ENCODE results near the gene ENOSF1.

ENOSF1 gene

DNA sequence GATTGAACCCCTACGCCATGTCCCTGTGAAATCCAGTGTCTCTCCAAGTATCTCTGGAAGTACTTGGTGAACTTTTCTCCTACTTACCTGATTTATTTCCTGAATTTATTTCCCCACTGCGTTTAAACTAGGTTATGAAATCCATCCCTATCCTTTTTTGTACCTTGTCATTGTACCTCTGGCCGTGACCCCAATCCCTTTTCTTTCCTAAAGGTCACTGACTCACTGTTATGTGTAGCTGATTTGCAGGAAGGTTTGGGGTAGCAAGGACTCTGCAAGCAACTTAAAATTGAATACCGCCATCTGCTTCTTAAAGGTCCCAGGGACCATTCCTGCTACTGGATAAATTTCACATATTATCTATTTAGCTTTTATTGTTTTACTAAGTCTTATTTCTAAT lies 4.6 kb upstream of the ENOSF1 start:
- Mint-ChIP-seq H3K9me3 (no peaks in the 10 kb centered on the region), H3K4me1 (ENCODE audit: low read depth in 2 of 2) (peaks cover 1 to 3% of the 10 kb centered on the region in 2 donors), H3K36me3 (ENCODE audit: insufficient read depth) (peaks cover 12% of the 10 kb centered on the region), H3K27ac (no peak overlapping the region), H3K4me3 (no peak overlapping the region), H3K27me3 (no peaks in the 10 kb centered on the region)
- DNase-seq = no peak
- no peak for ATAC-seq (replicated peaks)

DNA sequence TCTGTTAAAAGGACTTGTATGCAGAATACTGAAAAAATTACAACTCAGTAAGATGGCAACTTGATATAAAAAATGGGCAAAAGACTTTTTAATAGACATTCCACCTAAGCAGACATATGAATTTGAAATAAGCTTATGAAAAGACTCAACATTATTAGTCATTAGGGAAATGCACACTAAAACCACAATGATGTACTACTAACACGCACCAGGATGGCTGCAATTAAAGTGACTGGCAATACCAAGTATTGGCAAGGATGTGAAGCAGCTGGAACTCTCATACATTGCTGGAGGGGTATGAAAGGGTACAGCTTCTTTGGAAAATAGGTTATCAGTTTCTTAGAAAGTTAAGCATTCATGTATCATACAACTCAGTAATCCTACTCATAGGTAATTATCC lies 3.2 kb upstream of the ENOSF1 start:
- H3K36me3 Mint-ChIP-seq (ENCODE audit: insufficient read depth) = peaks cover 20% of the 10 kb centered on the region
- peaks cover 10 to 12% of the 10 kb centered on the region in 2 donors for H3K4me1 Mint-ChIP-seq (ENCODE audit: low read depth in 2 of 2)
- H3K27me3 Mint-ChIP-seq = no peaks in the 10 kb centered on the region
- H3K27ac Mint-ChIP-seq = peak overlapping the region; percentile 41 to 49
- ATAC-seq (replicated peaks) (no peak), DNase-seq (no peak)
- H3K9me3 Mint-ChIP-seq = no peaks in the 10 kb centered on the region
- no peak overlapping the region for H3K4me3 Mint-ChIP-seq

- peak overlapping the region in 1 of 2 donors; percentile 55 for H3K27ac Mint-ChIP-seq
- peaks cover 22 to 25% of the 10 kb centered on the region in 2 donors for H3K4me1 Mint-ChIP-seq (ENCODE audit: low read depth in 2 of 2)
- H3K36me3 Mint-ChIP-seq (ENCODE audit: insufficient read depth) = peaks cover 20% of the 10 kb centered on the region
These were observed 683 bp upstream of the ENOSF1 start for GRCh38 chr18:713135-713490.

DNA sequence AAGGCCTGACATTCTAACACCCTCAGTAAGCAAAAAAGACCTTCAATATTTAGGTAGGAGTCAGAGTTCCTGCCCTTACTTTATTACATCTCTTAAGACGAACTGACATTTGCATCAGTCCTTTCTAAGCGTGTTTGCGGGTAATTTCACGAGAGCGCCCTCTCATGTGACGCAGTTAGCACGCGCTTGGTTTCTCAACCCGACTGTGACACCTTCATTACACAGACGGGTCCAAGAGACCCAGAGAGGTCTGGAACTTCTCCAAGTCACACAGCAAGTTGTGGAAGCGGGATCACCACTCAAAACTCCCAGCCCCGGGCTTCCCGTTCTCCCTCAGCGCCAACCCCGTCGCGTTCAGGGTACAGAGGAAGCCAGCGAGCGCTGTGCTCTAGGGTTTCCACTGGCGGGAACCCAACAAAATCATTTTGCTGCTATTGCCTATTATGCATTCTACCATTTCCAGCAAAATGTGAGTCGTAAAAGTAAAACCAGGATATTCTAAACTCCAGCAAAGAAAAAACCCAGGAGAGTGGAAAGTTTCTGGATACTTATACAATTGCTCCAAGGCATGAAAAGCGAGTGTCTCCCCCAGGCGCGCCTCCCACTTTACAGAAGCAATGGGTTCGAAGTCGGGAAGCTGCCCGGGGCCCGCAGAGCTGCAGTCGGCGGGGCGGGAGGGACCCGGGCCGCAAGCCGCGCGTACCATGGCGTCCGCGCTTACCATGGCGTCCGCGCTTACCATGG lies 601 bp downstream of the ENOSF1 start:
- Mint-ChIP-seq H3K4me1 (ENCODE audit: low read depth in 2 of 2) (peaks cover 22 to 25% of the 10 kb centered on the region in 2 donors), H3K36me3 (ENCODE audit: insufficient read depth) (peaks cover 20% of the 10 kb centered on the region), H3K27me3 (no peaks in the 10 kb centered on the region), H3K27ac (peak overlapping the region; percentile 96 to 97), H3K4me3 (peak overlapping the region; percentile 90 to 94), H3K9me3 (no peaks in the 10 kb centered on the region)
- ATAC-seq (replicated peaks) (peak; percentile 73), DNase-seq (peak; percentile 65 to 77 (median 69))

More at GRCh38 chr18:713135-713490, 683 bp upstream of the ENOSF1 start:
- peak overlapping the region; percentile 51 to 90 for H3K4me3 Mint-ChIP-seq
- DNase-seq (peak in 1 of 3 experiments; percentile 3), ATAC-seq (replicated peaks) (no peak)
- H3K9me3 Mint-ChIP-seq = no peaks in the 10 kb centered on the region
- H3K27me3 Mint-ChIP-seq = no peaks in the 10 kb centered on the region

DNA sequence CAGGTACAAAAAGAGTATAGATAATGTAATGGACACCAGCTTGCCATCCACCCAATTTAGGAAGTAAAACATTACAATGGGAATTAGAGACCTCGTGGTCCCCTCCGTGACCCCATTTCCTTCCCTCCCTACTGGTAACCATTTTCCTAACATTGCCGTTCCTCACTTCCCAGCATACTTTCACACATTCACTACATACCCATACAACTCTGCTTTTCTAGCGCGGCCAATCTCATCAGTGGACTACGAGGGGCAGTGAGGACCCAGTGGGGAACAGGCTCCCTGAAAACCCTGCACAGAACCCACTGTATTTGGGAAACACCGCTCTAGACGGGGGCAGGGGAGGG lies 1.1 kb downstream of the ENOSF1 start:
- no peak for ATAC-seq (replicated peaks)
- Mint-ChIP-seq H3K27ac (peak overlapping the region; percentile 96 to 97), H3K4me3 (peak overlapping the region; percentile 90 to 94), H3K4me1 (ENCODE audit: low read depth in 2 of 2) (peaks cover 22 to 25% of the 10 kb centered on the region in 2 donors), H3K36me3 (ENCODE audit: insufficient read depth) (peaks cover 20% of the 10 kb centered on the region), H3K27me3 (no peaks in the 10 kb centered on the region), H3K9me3 (no peaks in the 10 kb centered on the region)
- DNase-seq = no peak

- H3K4me1 Mint-ChIP-seq (ENCODE audit: low read depth in 2 of 2) = peaks cover 22 to 25% of the 10 kb centered on the region in 2 donors
- H3K27me3 Mint-ChIP-seq = no peaks in the 10 kb centered on the region
- ATAC-seq (replicated peaks) = no peak
- H3K9me3 Mint-ChIP-seq = no peaks in the 10 kb centered on the region
- peaks cover 20% of the 10 kb centered on the region for H3K36me3 Mint-ChIP-seq (ENCODE audit: insufficient read depth)
- H3K27ac Mint-ChIP-seq = peak overlapping the region; percentile 96 to 97
- H3K4me3 Mint-ChIP-seq = peak overlapping the region; percentile 90 to 94
- DNase-seq = no peak
These were observed 1.8 kb downstream of the ENOSF1 start for GRCh38 chr18:710418-711300.

- Mint-ChIP-seq H3K4me3 (no peak overlapping the region), H3K27me3 (no peaks in the 10 kb centered on the region), H3K4me1 (ENCODE audit: low read depth in 2 of 2) (peaks cover 22 to 23% of the 10 kb centered on the region in 2 donors), H3K36me3 (ENCODE audit: insufficient read depth) (peaks cover 20% of the 10 kb centered on the region), H3K9me3 (no peaks in the 10 kb centered on the region), H3K27ac (peak overlapping the region in 1 of 2 donors; percentile 76)
- ATAC-seq (replicated peaks) = no peak
- no peak for DNase-seq
These were observed 2.7 kb downstream of the ENOSF1 start for GRCh38 chr18:709771-710170.

GRCh38 chr18:708096-708495 lies 4.3 kb downstream of the ENOSF1 start:
- Mint-ChIP-seq H3K36me3 (ENCODE audit: insufficient read depth) (peaks cover 20% of the 10 kb centered on the region), H3K27me3 (no peaks in the 10 kb centered on the region), H3K9me3 (no peaks in the 10 kb centered on the region), H3K27ac (no peak overlapping the region), H3K4me3 (no peak overlapping the region), H3K4me1 (ENCODE audit: low read depth in 2 of 2) (peaks cover 22 to 26% of the 10 kb centered on the region in 2 donors)
- no peak for DNase-seq
- ATAC-seq (replicated peaks) = no peak

DNA sequence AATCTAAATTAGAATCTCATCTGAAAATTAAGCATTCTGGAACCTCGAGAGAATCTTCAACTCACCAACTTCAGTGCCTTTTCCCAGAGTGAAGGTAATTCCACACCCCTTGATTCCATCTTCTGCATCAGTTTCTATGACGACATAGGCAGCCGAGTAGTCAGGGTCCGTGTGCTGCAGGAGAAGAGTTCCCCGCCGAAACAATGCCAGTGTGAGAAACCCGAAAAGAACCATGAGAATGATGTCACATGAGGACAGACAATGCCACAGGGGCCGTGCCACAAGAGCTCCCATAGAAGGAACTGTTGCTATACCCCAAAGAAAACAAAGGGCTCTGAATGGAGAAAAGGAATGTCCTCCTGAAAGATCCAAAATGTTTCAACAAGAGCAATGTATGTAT lies 6.0 kb downstream of the ENOSF1 start:
- Mint-ChIP-seq H3K36me3 (ENCODE audit: insufficient read depth) (peaks cover 8% of the 10 kb centered on the region), H3K9me3 (no peaks in the 10 kb centered on the region), H3K27ac (peak overlapping the region in 1 of 2 donors; percentile 13), H3K4me3 (no peak overlapping the region), H3K4me1 (ENCODE audit: low read depth in 2 of 2) (peaks cover 20 to 27% of the 10 kb centered on the region in 2 donors), H3K27me3 (no peaks in the 10 kb centered on the region)
- no peak for ATAC-seq (replicated peaks)
- DNase-seq = no peak

GRCh38 chr18:703213-703967 lies 9.0 kb downstream of the ENOSF1 start:
- no peaks in the 10 kb centered on the region for H3K27me3 Mint-ChIP-seq
- H3K36me3 Mint-ChIP-seq (ENCODE audit: insufficient read depth) = peaks cover 5% of the 10 kb centered on the region
- no peaks in the 10 kb centered on the region for H3K9me3 Mint-ChIP-seq
- DNase-seq = no peak
- peaks cover 4 to 7% of the 10 kb centered on the region in 2 donors for H3K4me1 Mint-ChIP-seq (ENCODE audit: low read depth in 2 of 2)
- H3K4me3 Mint-ChIP-seq = no peak overlapping the region
- ATAC-seq (replicated peaks) = no peak
- peak overlapping the region; percentile 12 to 29 for H3K27ac Mint-ChIP-seq

GRCh38 chr18:697800-698199 lies 14.6 kb downstream of the ENOSF1 start:
- ATAC-seq (replicated peaks) (no peak), DNase-seq (no peak)
- H3K4me1 Mint-ChIP-seq (ENCODE audit: low read depth in 2 of 2) = peaks cover 1 to 5% of the 10 kb centered on the region in 2 donors
- H3K36me3 Mint-ChIP-seq (ENCODE audit: insufficient read depth) = peaks cover 10% of the 10 kb centered on the region
- H3K27ac Mint-ChIP-seq = peak overlapping the region in 1 of 2 donors; percentile 38
- no peaks in the 10 kb centered on the region for H3K27me3 Mint-ChIP-seq
- H3K4me3 Mint-ChIP-seq = no peak overlapping the region
- no peaks in the 10 kb centered on the region for H3K9me3 Mint-ChIP-seq

DNA sequence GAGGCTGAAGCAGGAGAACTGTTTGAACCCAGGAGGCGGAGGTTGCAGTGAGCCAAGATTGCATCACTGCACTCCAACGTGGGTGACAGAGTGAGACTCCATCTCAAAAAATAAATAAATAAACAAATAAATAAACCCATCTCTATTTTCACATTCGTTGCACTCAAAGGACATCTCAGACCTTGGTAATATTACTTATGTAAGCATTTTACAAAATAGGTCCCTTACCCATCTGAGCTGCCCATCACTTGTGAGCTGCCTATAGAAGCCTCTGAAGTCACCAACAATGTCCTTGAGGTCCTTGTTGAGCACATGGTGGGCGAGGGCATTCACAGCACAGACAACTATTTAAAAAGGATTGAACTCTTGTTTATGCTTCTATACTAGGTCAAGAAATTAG lies 15.4 kb downstream of the ENOSF1 start:
- ATAC-seq (replicated peaks) (no peak), DNase-seq (no peak)
- Mint-ChIP-seq H3K9me3 (no peaks in the 10 kb centered on the region), H3K27me3 (no peaks in the 10 kb centered on the region), H3K4me3 (no peak overlapping the region), H3K4me1 (ENCODE audit: low read depth in 2 of 2) (peaks cover 0 to 4% of the 10 kb centered on the region in 2 donors), H3K27ac (no peak overlapping the region), H3K36me3 (ENCODE audit: insufficient read depth) (peaks cover 14% of the 10 kb centered on the region)

GRCh38 chr18:693466-694187 lies 18.8 kb downstream of the ENOSF1 start:
- ATAC-seq (replicated peaks) (no peak), DNase-seq (no peak)
- H3K9me3 Mint-ChIP-seq = no peaks in the 10 kb centered on the region
- H3K4me1 Mint-ChIP-seq (ENCODE audit: low read depth in 2 of 2) = peaks cover 0 to 4% of the 10 kb centered on the region in 2 donors
- H3K27me3 Mint-ChIP-seq = no peaks in the 10 kb centered on the region
- H3K27ac Mint-ChIP-seq = no peak overlapping the region
- H3K36me3 Mint-ChIP-seq (ENCODE audit: insufficient read depth) = peaks cover 16% of the 10 kb centered on the region
- H3K4me3 Mint-ChIP-seq = no peak overlapping the region
